ENCODE data around the gene KCNMA1. TPM values are rescaled to one million over a fixed set of nuclear protein-coding genes. Genes with fewer than 3 reads are reported as not detected.

Gene KCNMA1
- total RNA-seq, 3 donors from 2014 or later (not counting 1 experiment from before 2014, with no cell fraction given), result 0.40 to 1.8 (median 0.63) TPM

DNA sequence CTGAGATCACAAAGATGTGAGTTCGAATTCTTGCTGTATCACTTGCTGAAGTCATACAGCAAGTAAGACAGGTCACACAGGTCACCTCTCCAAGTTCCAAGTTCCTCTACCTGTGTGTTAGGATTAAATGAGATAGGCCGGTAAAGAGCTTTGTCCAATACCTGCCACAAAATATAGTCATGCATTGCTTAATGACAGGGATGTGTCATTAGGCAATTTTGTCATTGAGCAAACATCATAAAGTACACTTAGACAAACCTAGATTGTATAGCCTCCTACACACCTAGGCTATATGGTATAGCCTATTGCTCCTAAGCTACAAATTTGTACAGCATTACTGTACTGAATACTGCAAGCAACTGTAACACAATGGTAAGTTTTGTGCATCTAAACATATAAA lies 469.4 kb downstream of the KCNMA1 start:
- peaks cover 29 to 46% of the 10 kb centered on the region in 2 donors for H3K27me3 Mint-ChIP-seq (ENCODE audit: low read depth in 2 of 2)
- no peaks in the 10 kb centered on the region for H3K9me3 Mint-ChIP-seq
- intact Hi-C loops (cut with micrococcal nuclease), result no loop called here
- WGBS (ENCODE audit: insufficient coverage), result 78% methylated on average over 1 of the region's 2 CpGs
- TF ChIP-seq, protein P1, sequence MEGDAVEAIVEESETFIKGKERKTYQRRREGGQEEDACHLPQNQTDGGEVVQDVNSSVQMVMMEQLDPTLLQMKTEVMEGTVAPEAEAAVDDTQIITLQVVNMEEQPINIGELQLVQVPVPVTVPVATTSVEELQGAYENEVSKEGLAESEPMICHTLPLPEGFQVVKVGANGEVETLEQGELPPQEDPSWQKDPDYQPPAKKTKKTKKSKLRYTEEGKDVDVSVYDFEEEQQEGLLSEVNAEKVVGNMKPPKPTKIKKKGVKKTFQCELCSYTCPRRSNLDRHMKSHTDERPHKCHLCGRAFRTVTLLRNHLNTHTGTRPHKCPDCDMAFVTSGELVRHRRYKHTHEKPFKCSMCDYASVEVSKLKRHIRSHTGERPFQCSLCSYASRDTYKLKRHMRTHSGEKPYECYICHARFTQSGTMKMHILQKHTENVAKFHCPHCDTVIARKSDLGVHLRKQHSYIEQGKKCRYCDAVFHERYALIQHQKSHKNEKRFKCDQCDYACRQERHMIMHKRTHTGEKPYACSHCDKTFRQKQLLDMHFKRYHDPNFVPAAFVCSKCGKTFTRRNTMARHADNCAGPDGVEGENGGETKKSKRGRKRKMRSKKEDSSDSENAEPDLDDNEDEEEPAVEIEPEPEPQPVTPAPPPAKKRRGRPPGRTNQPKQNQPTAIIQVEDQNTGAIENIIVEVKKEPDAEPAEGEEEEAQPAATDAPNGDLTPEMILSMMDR (IDR thresholded peaks at IDR 0.05), result no peak
- Histone ChIP-seq H3K27ac (ENCODE audit: low read length) (no peak overlapping the region), H3K9me3 (ENCODE audit: control insufficient read depth, insufficient read depth, low read length) (no peaks in the 10 kb centered on the region), H3K4me3 (ENCODE audit: low read length) (no peak overlapping the region), H3K36me3 (ENCODE audit: control insufficient read depth, insufficient read depth, low read length) (no peaks in the 10 kb centered on the region), H3K27me3 (ENCODE audit: control insufficient read depth, insufficient read depth, low read length) (no peaks in the 10 kb centered on the region), H3K4me1 (ENCODE audit: control insufficient read depth, insufficient read depth, low read length) (peaks cover 3% of the 10 kb centered on the region)
- peaks cover 6% of the 10 kb centered on the region for H3K36me3 Mint-ChIP-seq
- no peak overlapping the region for H3K27ac Mint-ChIP-seq
- DNase-seq (no peak), ATAC-seq (no peak)
- peaks cover 5 to 6% of the 10 kb centered on the region in 2 donors for H3K4me1 Mint-ChIP-seq
- no peak overlapping the region for H3K4me3 Mint-ChIP-seq

DNA sequence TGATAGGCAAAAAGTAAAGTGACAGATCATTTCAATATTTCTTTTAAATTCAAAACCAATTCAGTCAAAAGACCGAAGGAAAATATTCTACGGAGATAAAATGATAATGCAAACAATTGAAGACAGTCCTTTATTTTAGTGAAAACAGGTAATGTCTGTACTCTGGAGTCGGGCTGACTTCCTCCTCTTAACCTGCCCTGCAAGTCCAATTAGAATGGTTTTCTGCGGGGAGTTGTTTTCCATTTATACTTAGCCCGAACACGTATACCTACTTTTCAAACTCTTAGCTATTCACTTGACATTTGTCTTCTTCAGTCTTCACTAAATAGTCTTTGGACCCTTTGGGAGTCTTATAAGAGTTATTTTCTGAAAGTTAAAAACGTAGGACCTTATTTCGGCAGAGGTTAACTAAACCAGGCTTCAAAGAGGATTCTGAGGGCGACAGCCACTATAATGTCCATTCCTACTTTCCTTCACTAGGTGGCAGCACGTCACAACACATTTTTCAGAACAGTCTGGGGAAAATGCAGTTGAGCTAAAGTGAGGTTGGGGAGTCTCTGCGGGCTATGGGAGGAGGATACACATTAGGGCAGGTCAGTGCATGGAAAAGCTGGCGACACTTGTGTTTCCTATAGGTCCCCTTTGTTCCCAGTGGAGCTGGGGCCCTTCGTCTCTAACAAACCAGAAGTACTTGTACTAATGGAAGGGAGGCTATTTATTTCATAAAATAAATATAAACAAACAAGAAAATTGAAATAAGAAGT lies 472.0 kb downstream of the KCNMA1 start:
- peak in 1 of 2 donors; percentile 64 for DNase-seq
- peak overlapping the region; percentile 77 for H3K4me3 Mint-ChIP-seq
- intact Hi-C loops (cut with micrococcal nuclease), result loop anchor here (1.0 to 2.0 kb wide), 2 partner anchors 475 to 546 kb away; no protein-coding TSS in a partner anchor
- H3K27me3 Mint-ChIP-seq (ENCODE audit: low read depth in 2 of 2), result peaks cover 24 to 55% of the 10 kb centered on the region in 2 donors
- no peak overlapping the region for H3K27ac Mint-ChIP-seq
- peaks cover 5 to 6% of the 10 kb centered on the region in 2 donors for H3K4me1 Mint-ChIP-seq
- no peaks in the 10 kb centered on the region for H3K9me3 Mint-ChIP-seq
- H3K4me1 ChIP-seq (ENCODE audit: control insufficient read depth, insufficient read depth, low read length), result peaks cover 3% of the 10 kb centered on the region
- H3K27me3 ChIP-seq (ENCODE audit: control insufficient read depth, insufficient read depth, low read length), result no peaks in the 10 kb centered on the region
- H3K4me3 ChIP-seq (ENCODE audit: low read length), result no peak overlapping the region
- WGBS (ENCODE audit: insufficient coverage), result 16% methylated on average over 8 of the region's 13 CpGs
- peak; percentile 58 to 83 (median 77) for ATAC-seq
- TF ChIP-seq, protein P1 (IDR thresholded peaks at IDR 0.05), result peak; percentile 90
- peaks cover 6% of the 10 kb centered on the region for H3K36me3 Mint-ChIP-seq
- H3K9me3 ChIP-seq (ENCODE audit: control insufficient read depth, insufficient read depth, low read length), result no peaks in the 10 kb centered on the region
- no peak overlapping the region for H3K27ac ChIP-seq (ENCODE audit: low read length)
- H3K36me3 ChIP-seq (ENCODE audit: control insufficient read depth, insufficient read depth, low read length), result no peaks in the 10 kb centered on the region

DNA sequence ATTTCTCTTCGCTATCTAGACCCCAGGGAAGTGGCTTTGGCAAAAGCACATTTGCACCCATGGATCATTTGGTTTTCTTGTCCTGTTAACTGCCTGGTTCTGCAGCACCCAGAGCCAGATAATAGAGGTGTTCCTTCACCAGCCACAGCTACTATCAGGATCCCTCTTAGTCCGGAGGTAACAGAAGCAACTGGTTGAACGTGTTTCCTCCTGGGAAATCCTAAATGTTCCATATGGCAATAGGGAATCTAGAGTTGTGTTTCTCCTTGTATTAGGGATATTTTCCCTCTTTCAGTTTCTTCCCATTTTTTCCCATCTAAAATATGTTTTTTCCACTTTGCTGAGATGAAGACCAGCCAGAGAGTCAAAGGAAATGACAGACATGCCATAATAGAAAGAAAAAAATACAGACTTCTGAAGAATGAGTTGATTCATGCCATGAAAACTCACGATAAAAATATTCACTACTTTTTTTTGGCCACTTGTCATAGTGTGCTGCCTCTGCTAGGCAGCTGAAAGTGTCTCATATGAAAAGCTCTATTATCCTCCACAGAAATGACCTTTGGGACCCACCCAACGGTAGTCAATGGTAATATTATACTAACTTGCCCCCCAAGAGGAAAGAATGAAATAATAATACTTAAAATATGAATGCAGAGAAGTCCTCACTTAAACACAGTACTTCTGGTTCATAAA lies 472.8 kb downstream of the KCNMA1 start:
- H3K9me3 ChIP-seq (ENCODE audit: control insufficient read depth, insufficient read depth, low read length), result no peaks in the 10 kb centered on the region
- no peaks in the 10 kb centered on the region for H3K27me3 ChIP-seq (ENCODE audit: control insufficient read depth, insufficient read depth, low read length)
- H3K4me1 Mint-ChIP-seq, result peaks cover 5 to 6% of the 10 kb centered on the region in 2 donors
- H3K27ac ChIP-seq (ENCODE audit: low read length), result no peak overlapping the region
- H3K27me3 Mint-ChIP-seq (ENCODE audit: low read depth in 2 of 2), result peaks cover 25 to 55% of the 10 kb centered on the region in 2 donors
- DNase-seq, result no peak
- H3K27ac Mint-ChIP-seq, result no peak overlapping the region
- no peak for ATAC-seq
- WGBS (ENCODE audit: insufficient coverage), result 85% methylated on average over 3 of the region's 5 CpGs
- TF ChIP-seq, protein P1 (IDR thresholded peaks at IDR 0.05), result no peak
- no peaks in the 10 kb centered on the region for H3K36me3 ChIP-seq (ENCODE audit: control insufficient read depth, insufficient read depth, low read length)
- intact Hi-C loops (cut with micrococcal nuclease), result loop anchor here (1.0 to 2.0 kb wide), 2 partner anchors 476 to 547 kb away; no protein-coding TSS in a partner anchor
- no peaks in the 10 kb centered on the region for H3K9me3 Mint-ChIP-seq
- H3K4me1 ChIP-seq (ENCODE audit: control insufficient read depth, insufficient read depth, low read length), result peaks cover 3% of the 10 kb centered on the region
- no peak overlapping the region for H3K4me3 Mint-ChIP-seq
- peaks cover 6% of the 10 kb centered on the region for H3K36me3 Mint-ChIP-seq
- no peak overlapping the region for H3K4me3 ChIP-seq (ENCODE audit: low read length)
